ENCODE measurements around the gene EFCAB6.

EFCAB6 gene

DNA sequence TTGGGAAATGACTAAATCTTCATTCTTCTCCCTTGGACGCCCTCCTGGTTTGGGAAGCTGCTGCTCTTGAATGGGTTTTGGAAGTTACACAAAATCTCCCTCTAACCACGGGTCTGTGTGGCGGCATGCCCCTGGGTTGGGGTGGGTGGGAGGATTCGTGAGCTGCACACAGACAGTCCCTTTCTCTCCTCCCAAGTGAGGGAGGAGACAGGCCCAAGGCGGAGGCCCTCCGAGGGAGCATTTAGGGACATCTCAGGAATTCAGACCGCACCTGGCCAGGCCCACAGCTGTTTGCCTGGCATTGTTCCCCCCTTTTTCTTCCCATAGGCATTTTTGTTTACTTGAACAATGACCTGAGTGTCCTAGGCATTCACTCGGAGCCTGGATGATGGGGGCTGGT, 306.2 kb downstream of the EFCAB6 start:
- no peak for DNase-seq (ENCODE audit: low read depth in 3 of 3)

DNA sequence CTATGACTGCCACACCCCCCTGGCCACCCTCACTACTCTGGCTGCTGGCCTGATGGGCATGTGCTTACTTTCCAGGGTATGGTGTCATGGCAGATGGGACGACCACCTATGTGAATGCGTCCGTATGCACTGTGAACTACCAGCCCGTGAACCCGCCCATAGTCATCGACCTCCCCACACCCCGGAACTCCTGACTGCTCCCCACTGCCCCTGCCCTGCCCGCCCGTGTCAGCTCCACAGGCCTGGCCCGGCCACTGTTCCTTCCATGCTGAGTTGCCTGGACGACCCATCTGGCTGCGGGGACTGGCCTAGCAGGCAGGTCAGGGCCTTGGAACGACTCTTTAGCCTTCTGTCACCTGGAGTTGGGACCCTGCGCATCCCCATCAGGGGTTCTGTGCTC, 306.7 kb downstream of the EFCAB6 start:
- no peak for DNase-seq (ENCODE audit: low read depth in 3 of 3)

- no peak for DNase-seq (ENCODE audit: low read depth in 3 of 3)
Observed at GRCh38 chr22:43504666-43505261, 307.3 kb downstream of the EFCAB6 start.

DNA sequence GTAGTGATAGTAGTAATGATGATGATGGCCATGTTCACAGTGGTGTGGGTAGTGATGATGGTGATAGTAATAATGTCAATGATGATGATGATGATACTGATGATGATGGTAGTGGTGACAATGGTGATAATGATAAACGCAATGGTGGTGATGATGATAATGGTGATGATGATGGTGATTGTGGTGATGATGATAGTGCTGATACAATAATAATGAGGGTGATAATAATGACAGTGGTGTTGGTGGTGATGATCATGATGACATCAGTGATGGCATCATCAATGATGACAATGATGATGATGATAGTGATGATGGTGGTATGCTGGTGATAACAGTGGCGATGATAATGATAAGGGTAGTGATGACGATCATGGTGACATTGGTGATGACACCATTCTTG, 308.0 kb downstream of the EFCAB6 start:
- DNase-seq (ENCODE audit: low read depth in 3 of 3), result no peak

GRCh38 chr22:43502306-43502874, 309.7 kb downstream of the EFCAB6 start:
- no peak for DNase-seq (ENCODE audit: low read depth in 3 of 3)

DNA sequence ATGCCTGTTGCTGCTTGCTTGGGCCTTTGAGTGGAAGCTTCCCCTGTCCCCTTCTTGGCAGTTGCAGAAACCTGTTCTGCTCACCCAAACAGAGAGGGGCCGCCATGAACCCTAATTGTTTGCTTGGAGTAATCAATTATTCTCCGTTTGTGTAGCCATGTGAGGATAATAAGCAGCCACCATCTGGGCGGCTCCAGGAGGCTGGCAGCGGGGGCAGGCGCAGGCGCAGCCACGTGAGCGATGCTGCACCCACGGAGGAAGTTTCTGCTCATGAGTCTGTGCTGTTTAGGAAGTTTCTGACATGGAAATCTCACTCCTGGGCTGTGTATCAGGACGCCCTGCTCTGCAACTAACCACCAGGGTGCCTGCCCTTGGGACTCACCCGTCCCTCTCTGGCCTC, 310.2 kb downstream of the EFCAB6 start:
- no peak for DNase-seq (ENCODE audit: low read depth in 3 of 3)

DNA sequence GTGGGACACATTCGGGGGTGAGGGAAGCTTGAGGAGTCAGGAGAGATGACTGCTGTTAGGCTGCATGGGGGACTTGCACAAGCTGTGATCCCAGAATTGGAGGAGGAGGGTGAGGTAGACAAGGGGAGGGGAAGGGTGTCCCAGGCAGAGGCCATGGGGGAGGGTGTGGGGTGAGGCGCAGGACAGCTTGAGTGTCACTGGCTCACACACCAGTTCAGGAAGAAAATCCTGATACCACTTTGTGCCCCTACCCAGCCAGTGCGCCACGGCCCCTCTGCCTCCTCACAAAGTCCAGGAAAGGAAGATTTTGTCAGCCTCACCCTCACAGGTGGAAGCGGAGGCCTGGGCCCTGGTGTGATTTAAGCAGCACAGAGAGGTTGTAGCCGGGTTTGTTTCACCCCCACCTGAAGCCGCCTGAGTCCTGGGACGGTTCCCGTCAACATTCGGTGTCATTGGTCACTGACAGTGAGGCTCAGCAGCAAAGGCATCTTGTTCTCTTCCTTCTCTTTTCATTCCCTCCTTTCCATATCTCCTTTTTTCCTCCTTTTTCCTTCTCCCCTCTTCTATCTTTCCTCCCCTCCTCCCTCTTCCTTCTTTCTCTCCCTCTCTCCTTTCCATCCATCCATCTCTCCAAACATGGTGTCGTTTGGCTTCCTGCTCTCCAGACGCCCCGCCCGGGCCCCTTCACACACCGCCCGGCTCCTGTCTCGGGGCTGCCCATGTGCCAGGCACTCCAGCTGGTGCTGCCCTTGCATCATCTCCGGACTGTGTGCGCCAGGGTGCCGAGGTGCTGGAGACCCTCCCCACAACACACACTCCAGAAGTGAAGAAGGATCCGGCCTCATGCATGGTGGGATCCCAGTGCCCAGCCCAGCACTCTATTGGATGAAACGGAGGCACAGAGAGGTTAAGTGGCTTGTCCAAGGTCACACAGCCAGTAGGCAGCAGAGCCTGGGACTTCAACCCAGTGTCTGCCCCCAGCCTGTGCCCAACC, 311.0 kb downstream of the EFCAB6 start:
- no peak for DNase-seq (ENCODE audit: low read depth in 3 of 3)

- DNase-seq (ENCODE audit: low read depth in 3 of 3), result no peak
Observed at GRCh38 chr22:43498856-43499253, 313.2 kb downstream of the EFCAB6 start.

DNA sequence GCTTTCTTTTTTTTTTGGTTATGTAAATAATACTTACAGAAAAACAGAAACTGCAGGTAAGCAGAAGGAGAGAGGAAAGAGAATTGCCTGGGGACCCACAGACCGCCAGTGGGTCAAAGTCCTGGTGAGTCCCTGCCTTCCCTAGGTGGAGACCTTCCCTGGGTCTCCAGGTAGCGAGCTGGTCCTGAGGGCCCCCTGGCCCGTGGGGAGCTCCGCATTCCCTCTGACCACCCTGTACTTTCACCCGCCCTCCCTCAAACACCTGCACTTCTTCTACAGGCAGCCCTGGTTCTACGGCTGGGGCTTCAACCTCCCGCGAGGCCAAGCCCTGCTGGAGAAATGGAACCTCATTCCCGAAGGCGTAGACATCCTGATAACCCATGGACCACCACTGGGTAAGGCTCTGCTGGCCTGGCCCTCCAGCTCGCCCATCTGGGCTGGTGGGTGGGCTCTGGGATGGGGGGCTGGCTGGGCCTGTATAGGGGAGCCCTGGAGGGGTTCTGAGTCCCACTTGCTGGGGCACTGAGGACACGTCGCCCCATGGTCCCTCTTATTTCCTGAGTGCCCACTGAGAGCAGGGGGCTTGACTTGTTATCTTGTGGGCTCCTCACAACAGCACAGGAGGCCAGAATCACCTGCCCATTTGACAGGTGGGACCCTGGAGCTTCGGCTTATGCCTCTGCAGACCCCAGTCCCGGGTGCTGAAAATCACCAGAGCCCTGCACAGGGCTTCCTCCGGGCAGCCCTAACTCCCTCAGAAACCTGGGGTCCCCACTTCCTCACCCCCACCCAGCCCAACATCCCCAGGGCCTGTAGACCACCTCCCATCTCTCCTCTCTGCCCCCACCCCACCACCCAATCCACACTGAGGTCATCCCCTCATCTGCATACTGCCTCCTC, 313.9 kb downstream of the EFCAB6 start:
- no peak for DNase-seq (ENCODE audit: low read depth in 3 of 3)

- no peak for DNase-seq (ENCODE audit: low read depth in 3 of 3)
Observed at GRCh38 chr22:43493297-43493696, 318.8 kb downstream of the EFCAB6 start.

DNA sequence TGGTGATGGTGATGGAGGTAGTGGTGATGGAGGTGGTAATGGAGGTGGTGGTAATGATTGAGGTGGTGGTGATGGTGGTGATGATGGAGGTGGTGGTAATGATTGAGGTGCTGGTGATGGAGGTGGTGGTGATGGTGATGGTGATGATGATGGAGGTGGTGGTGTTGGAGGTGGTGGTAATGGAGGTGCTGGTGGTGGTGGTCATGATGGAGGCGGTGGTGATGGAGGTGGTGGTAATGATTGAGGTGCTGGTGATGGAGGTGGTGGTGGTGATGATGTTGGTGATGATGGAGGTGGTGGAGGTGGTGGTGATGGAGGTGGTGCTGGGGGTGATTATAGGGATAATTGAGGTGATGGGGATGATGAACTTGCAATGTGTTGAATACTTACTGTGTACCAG, 320.4 kb downstream of the EFCAB6 start:
- no peak for DNase-seq (ENCODE audit: low read depth in 3 of 3)

DNA sequence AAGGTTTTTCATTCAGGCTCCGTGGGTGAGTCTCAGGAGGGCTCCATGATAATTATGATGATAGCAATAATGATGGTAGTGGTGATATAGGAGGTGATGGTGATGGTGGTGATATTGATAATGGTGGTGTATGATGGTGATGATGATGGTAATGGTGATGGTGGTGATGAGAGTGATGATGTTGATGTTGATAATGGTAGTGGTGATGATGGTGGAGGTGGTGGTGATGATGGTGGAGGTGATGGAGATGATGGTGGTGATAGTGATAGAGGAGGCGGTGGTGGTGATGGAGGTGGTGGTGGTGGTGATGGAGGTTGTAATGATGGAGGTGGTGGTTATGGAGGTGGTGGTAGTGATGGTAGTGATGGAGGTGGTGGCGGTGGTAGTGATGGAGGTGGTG, 320.9 kb downstream of the EFCAB6 start:
- DNase-seq (ENCODE audit: low read depth in 3 of 3), result no peak

DNA sequence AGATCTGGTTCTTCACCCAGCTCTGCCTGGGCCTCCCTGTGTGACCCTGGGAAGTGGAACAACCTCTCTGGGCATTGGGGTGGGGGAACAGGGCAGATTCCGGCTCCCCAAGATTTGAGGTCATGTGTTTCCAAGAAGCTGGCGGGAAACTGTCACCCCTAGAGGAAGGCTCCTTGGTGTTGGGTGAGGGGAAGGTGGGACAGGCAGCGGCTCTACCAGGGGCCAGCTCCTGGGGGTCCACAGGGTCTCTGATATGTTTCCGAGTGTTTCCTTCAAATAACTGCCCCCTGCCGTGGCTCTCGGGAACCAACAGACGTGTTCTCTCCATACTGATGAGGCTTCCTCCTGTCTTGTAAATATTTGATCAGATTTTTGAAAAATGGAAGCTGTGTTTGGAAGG, 321.8 kb downstream of the EFCAB6 start:
- DNase-seq (ENCODE audit: low read depth in 3 of 3), result no peak

- DNase-seq (ENCODE audit: low read depth in 3 of 3), result no peak
Observed at GRCh38 chr22:43488937-43489336, 323.2 kb downstream of the EFCAB6 start.

GRCh38 chr22:43488031-43488866, 323.9 kb downstream of the EFCAB6 start:
- DNase-seq (ENCODE audit: low read depth in 3 of 3), result no peak

DNA sequence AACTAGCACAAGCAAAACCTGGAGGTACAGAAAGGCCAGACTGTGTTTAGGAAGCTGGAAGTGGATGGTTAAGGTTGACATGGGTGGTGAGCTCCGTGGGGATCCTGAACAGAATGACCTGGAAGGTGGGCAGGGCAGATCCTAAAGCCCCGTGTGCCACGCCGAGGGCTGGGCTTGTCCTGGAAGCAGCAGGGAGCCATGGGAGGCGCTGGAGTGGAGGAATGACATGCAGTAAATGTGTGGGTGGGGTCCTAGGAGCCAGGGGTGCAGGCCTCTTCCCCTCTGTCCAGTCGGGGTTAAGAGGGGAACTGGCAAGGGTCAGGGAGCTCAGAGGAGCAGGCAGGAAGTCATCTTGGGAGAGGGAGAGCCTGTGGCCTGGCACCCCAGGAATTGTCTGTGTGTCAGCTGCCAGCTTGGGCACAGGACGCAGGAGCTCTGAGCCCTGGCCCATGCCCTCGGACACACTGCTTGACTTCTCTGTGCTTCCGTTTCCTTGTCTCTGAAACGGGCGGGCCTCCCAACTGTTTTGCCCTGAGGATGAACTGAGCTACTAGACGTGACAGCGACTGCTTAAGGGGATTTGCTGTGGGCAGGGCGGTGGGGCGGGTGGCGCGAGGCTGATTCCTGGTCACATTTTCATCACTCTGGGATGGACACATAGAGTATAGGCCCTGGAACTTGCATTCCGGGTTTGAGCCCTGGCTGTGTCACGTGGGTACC, 324.6 kb downstream of the EFCAB6 start:
- no peak for DNase-seq (ENCODE audit: low read depth in 3 of 3)

GRCh38 chr22:43485502-43486089, 326.5 kb downstream of the EFCAB6 start:
- DNase-seq (ENCODE audit: low read depth in 3 of 3), result no peak

DNA sequence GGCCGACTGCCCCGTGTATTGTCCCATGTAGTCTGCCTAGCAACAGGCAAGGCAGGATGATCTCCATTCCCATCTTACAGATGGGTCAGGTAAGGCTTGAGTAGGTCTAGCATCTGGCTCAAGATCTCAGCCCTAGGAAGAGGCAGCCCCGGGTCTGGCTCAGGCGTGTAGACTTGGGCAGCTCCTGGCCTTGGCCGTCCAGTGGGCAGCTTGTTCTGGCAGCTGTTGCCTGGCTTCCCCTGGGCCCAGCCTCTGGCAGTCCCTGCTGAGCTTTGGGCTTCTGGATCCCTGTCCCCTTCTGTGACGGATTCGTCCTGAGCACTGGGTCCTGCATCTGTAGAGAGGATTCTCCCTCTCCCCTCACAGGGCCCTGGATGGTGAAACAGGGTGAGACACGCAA, 327.9 kb downstream of the EFCAB6 start:
- DNase-seq (ENCODE audit: low read depth in 3 of 3), result no peak

GRCh38 chr22:43483669-43484068, 328.4 kb downstream of the EFCAB6 start:
- no peak for DNase-seq (ENCODE audit: low read depth in 3 of 3)

- DNase-seq (ENCODE audit: low read depth in 3 of 3), result no peak
Observed at GRCh38 chr22:43483266-43483665, 328.8 kb downstream of the EFCAB6 start.
